Activated B cell treated with CpG ODN at 0.5 μM for 24 hours (primary cell): ENCODE data around the gene ARID3A. TPM values are rescaled to one million over a fixed set of nuclear protein-coding genes. Genes with fewer than 3 reads are reported as not detected.

Experiments used
- ATAC-seq: fragments of 200-7000 bp; cut with Tn5 transposase; one replicate; pipeline ENCODE4 v1.10.0; 2021; ENCODE audit warnings: low read depth, mild to moderate bottlenecking, moderate library complexity
- CTCF ChIA-PET: fragments of 350-600 bp; sonication (Branson Sonifier 250); formaldehyde crosslinking; loops from one replicate; lab custom pipeline; 2021; ENCODE audit warnings: antibody characterized with exemption; lab: Charles Lee
- POLR2A ChIA-PET: fragments of 350-600 bp; sonication (Branson Sonifier 250); formaldehyde crosslinking; loops from one replicate; lab custom pipeline; 2021; ENCODE audit warnings: antibody characterized with exemption; lab: Charles Lee
- DNase-seq: peaks from one replicate; pipeline ENCODE4 v3.0.0; 2022
- H3K27ac Mint-ChIP-seq: one replicate; pipeline ENCODE4 v1.8.0; 2020; ENCODE audit warnings: mixed read lengths
- H3K27me3 Mint-ChIP-seq: one replicate; pipeline ENCODE4 v1.8.0; 2021; ENCODE audit warnings: mixed read lengths
- H3K36me3 Mint-ChIP-seq: one replicate; pipeline ENCODE4 v1.8.0; 2021; ENCODE audit warnings: low read depth, mixed read lengths
- H3K4me1 Mint-ChIP-seq: one replicate; pipeline ENCODE4 v1.8.0; 2021; ENCODE audit warnings: mixed read lengths
- H3K4me3 Mint-ChIP-seq: one replicate; pipeline ENCODE4 v1.8.0; 2020; ENCODE audit warnings: mild to moderate bottlenecking, mixed read lengths
- H3K9me3 Mint-ChIP-seq: one replicate; pipeline ENCODE4 v1.8.0; 2020; ENCODE audit warnings: mixed read lengths
- intact Hi-C: fragments of 100-400 bp; cut with micrococcal nuclease; formaldehyde crosslinking; loops from one replicate; pipeline ENCODE4 v1.15.1; 2024
- total RNA-seq: library from RNA; stranded (reverse); gene quantifications from 2 replicates; pipeline ENCODE4 v1.2.3, GENCODE V29; 2022
- TF ChIP-seq, protein P1 (sequence below): fragments of 200-600 bp; IDR thresholded peaks from one replicate; pipeline ENCODE4 v1.8.0; 2022; ENCODE audit warnings: antibody characterized with exemption, mild to moderate bottlenecking

ARID3A gene
- total RNA-seq, 1 donor from 2014 or later = 74.9 TPM

DNA sequence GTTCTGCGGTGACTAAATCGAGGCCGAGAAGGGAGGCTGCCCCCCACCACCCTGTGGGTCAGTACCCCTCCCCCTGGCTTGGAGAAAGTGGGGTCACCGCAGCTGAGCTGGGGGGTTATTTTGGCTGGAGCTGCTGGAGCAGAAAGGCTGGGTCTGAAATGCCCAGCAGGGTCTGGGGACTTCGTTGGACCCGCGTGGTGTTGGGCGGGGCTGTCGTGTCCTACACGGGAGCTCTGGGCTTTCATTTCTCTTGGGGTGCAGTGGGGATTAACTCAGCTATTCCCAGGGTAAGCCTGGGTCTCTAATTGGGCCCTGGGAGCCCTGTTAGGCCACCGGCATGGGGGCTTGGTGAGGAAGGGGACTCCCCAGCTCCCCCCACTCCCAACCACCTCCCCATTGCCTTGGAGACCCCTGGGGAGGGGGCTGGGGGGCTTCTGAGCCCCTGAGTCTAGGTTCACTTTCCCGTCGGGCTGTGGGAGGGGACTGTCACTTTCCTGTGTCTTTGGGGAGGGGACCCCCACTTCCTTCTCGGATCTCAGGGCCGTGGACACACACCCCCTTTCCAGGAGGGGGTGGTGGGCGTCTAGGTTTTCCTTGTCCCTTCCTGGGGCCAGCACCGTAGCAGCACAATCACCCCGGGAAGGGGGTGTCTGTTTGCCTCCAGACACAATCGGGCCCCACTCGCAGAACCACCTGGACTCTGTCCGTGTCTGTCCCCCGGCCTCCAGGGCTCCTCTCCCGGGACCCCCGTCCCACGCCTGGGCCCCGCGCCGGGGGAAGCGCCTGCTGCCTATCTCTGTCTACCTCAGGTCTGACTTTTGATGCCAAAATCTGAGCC lies 48.1 kb downstream of the ARID3A start:
- Mint-ChIP-seq H3K4me1 (no peaks in the 10 kb centered on the region), H3K4me3 (no peak overlapping the region), H3K27me3 (no peaks in the 10 kb centered on the region), H3K36me3 (peaks cover 18% of the 10 kb centered on the region), H3K9me3 (peaks cover 3% of the 10 kb centered on the region), H3K27ac (no peak overlapping the region)
- intact Hi-C loops = no loop called here
- ChIA-PET POLR2A (no interaction called here), CTCF (no interaction called here)
- DNase-seq (no peak), ATAC-seq (no peak)
- TF ChIP-seq, protein P1, sequence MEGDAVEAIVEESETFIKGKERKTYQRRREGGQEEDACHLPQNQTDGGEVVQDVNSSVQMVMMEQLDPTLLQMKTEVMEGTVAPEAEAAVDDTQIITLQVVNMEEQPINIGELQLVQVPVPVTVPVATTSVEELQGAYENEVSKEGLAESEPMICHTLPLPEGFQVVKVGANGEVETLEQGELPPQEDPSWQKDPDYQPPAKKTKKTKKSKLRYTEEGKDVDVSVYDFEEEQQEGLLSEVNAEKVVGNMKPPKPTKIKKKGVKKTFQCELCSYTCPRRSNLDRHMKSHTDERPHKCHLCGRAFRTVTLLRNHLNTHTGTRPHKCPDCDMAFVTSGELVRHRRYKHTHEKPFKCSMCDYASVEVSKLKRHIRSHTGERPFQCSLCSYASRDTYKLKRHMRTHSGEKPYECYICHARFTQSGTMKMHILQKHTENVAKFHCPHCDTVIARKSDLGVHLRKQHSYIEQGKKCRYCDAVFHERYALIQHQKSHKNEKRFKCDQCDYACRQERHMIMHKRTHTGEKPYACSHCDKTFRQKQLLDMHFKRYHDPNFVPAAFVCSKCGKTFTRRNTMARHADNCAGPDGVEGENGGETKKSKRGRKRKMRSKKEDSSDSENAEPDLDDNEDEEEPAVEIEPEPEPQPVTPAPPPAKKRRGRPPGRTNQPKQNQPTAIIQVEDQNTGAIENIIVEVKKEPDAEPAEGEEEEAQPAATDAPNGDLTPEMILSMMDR = no peak

DNA sequence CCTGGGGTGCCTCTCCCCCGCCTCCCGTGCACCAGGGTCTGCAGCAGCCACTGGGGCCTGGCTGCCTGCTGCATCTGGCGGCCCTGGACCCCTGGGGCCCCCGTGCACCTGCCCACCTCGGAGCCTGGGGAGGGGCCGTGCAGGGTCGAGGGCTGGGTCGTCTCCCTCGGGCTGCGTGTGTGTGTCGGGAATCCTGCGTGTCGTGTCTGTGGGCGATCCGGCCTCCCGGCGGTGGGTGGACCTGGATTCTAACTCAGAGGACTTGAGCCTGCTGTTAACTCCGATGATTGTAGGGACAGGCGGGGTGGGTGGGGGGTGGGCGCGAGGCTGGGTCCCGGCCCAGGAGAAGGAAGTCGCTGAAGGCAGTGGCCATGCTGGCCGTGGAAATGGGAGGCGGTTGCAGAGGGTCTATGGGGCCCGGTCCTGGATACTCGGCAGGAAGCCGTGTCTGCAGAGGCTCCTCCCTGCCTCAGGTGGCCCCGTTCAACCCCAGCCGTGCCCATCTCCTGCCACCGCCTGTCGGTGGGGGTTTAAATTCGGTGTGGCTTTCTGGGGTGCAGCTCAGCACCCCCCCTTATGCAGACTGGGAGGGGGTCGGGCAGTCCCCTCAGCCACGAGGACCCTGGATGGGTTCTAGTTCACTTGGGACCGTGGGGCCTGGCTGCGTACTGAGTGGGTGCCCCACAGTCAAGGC lies 48.9 kb downstream of the ARID3A start:
- POLR2A ChIA-PET = no interaction called here
- no peaks in the 10 kb centered on the region for H3K27me3 Mint-ChIP-seq
- ATAC-seq = no peak
- H3K9me3 Mint-ChIP-seq = peaks cover 3% of the 10 kb centered on the region
- no peak for DNase-seq
- peaks cover 2% of the 10 kb centered on the region for H3K4me1 Mint-ChIP-seq
- H3K36me3 Mint-ChIP-seq = peaks cover 18% of the 10 kb centered on the region
- no peak overlapping the region for H3K4me3 Mint-ChIP-seq
- intact Hi-C loops = no loop called here
- no peak overlapping the region for H3K27ac Mint-ChIP-seq
- CTCF ChIA-PET = no interaction called here
- TF ChIP-seq, protein P1 = no peak

DNA sequence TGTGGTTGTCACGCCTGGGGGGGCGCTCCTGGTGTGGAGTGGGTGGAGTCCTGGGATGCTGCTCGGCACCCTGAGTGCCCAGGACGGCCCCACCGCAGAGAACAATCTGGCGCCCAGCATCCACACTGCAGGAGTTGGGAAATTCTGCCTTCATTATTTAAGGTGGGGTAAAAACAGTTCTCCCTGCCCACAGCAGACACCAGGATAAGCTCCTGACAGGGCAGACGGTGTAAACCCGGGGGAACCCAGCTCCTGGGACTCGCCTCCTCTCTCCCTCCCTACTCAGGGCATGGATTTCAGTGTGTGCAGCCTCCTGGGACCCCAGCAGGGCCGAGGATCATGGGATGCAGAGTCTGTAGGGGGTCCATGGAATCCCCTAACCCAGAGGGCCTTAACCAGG lies 50.6 kb downstream of the ARID3A start:
- Mint-ChIP-seq H3K27me3 (no peaks in the 10 kb centered on the region), H3K36me3 (peaks cover 8% of the 10 kb centered on the region), H3K4me1 (peaks cover 2% of the 10 kb centered on the region), H3K9me3 (no peaks in the 10 kb centered on the region), H3K4me3 (no peak overlapping the region), H3K27ac (peak overlapping the region; percentile 30)
- CTCF ChIA-PET = no interaction called here
- DNase-seq (no peak), ATAC-seq (no peak)
- TF ChIP-seq, protein P1 = no peak
- intact Hi-C loops = no loop called here
- POLR2A ChIA-PET = interaction anchor here (0.7 to 1.2 kb wide), 2 partner anchors 29 to 397 kb away, joined by 3 to 5 read pairs; no protein-coding TSS in a partner anchor

DNA sequence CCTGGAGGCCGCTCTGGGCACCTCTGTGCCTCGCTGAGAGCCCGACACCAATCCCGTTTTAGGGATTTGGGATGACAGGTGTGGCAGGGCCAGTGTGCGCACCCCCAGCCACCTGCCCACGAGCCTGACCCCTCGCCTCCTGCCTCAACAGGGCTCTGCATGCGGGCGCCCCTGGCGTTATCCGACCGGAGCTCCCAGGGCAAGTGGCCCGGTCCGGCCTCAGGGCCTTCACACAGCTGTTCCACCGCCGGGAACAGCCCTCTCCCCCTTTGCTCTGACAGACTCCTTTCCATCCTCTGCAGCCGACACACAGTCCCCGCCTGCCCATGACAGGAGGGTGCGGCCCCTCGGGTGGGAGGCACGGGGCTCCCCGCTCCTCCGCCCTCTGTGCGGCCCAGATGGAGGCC lies 51.2 kb downstream of the ARID3A start:
- CTCF ChIA-PET = no interaction called here
- no peak overlapping the region for H3K27ac Mint-ChIP-seq
- H3K27me3 Mint-ChIP-seq = no peaks in the 10 kb centered on the region
- TF ChIP-seq, protein P1 = no peak
- no peak overlapping the region for H3K4me3 Mint-ChIP-seq
- DNase-seq (no peak), ATAC-seq (no peak)
- POLR2A ChIA-PET = interaction anchor here (1.2 kb wide), 1 partner anchor 29 kb away, joined by 3 read pairs; no protein-coding TSS in a partner anchor
- intact Hi-C loops = no loop called here
- no peaks in the 10 kb centered on the region for H3K9me3 Mint-ChIP-seq
- peaks cover 2% of the 10 kb centered on the region for H3K4me1 Mint-ChIP-seq
- peaks cover 7% of the 10 kb centered on the region for H3K36me3 Mint-ChIP-seq

DNA sequence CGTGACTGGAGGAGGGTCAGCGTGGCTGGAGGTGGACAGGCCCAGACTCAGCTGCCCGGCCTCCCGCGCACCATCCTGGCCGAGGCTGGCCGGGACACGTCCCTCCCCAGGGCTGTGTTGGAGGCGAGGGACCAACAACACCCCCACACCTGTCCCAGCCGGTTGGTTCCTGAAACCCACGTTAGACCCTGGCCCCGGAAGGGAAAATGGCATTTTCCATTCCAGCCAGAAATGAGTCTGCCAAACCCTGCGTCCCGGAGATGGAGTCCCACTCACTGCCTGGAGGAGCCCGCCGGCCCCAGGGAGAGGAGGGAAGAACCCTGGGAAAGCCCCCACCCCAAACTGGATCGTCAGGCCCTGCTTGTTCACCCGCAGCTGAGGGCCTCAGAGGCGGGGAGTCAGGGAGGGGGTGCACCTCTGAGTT lies 53.5 kb downstream of the ARID3A start:
- Mint-ChIP-seq H3K36me3 (peaks cover 2% of the 10 kb centered on the region), H3K9me3 (no peaks in the 10 kb centered on the region), H3K27ac (no peak overlapping the region), H3K4me3 (no peak overlapping the region), H3K4me1 (peaks cover 6% of the 10 kb centered on the region), H3K27me3 (no peaks in the 10 kb centered on the region)
- intact Hi-C loops = no loop called here
- ChIA-PET CTCF (no interaction called here), POLR2A (no interaction called here)
- ATAC-seq (no peak), DNase-seq (no peak)
- TF ChIP-seq, protein P1 = no peak
